EH (cell line): ENCODE results near the gene SCN2A.
A peak's percentile ranks its signal among the peaks of the same experiment; 100 is the strongest.

Source experiments
- DNase-seq: peaks from one replicate; pipeline ENCODE4 v3.0.0-alpha.2; 2015; ENCODE audit warnings: low read depth

The SCN2A gene

GRCh38 chr2:165239230-165239629, at the start of gene SCN2A:
SCN2A (plus strand) TSS chr2:165239414; CDS start chr2:165295824, 56,410 bp downstream.
- DNase-seq, result peak; percentile 51

GRCh38 chr2:165191096-165191728, 48.0 kb upstream of the SCN2A start:
- DNase-seq, result no peak

- DNase-seq, result no peak
Measured at GRCh38 chr2:165192729-165193128, 46.5 kb upstream of the SCN2A start.

- DNase-seq, result no peak
Measured at GRCh38 chr2:165193178-165193777, 45.9 kb upstream of the SCN2A start.

GRCh38 chr2:165196411-165196810, 42.8 kb upstream of the SCN2A start:
- DNase-seq, result no peak

GRCh38 chr2:165197346-165197745, 41.9 kb upstream of the SCN2A start:
- no peak for DNase-seq

- no peak for DNase-seq
Measured at GRCh38 chr2:165198181-165198580, 41.0 kb upstream of the SCN2A start.

GRCh38 chr2:165202239-165202638, 37.0 kb upstream of the SCN2A start:
- DNase-seq, result no peak

GRCh38 chr2:165203689-165204559, 35.3 kb upstream of the SCN2A start, which contains the start of gene SCN3A:
SCN3A (minus strand) TSS chr2:165204050; CDS start chr2:165176394, 27,656 bp downstream.
- peak; percentile 62 for DNase-seq

- DNase-seq, result no peak
Measured at GRCh38 chr2:165205865-165206264, 33.3 kb upstream of the SCN2A start.

GRCh38 chr2:165208094-165208493, 31.1 kb upstream of the SCN2A start:
- DNase-seq, result no peak

- no peak for DNase-seq
Measured at GRCh38 chr2:165214093-165214492, 25.1 kb upstream of the SCN2A start.

GRCh38 chr2:165219481-165219880, 19.7 kb upstream of the SCN2A start:
- peak; percentile 13 for DNase-seq

GRCh38 chr2:165224941-165225340, 14.3 kb upstream of the SCN2A start:
- DNase-seq, result no peak

GRCh38 chr2:165227571-165227970, 11.6 kb upstream of the SCN2A start:
- no peak for DNase-seq

GRCh38 chr2:165237056-165237455, 2.2 kb upstream of the SCN2A start:
- DNase-seq, result no peak

GRCh38 chr2:165238295-165238694, 919 bp upstream of the SCN2A start:
- peak; percentile 35 for DNase-seq

- DNase-seq, result no peak
Measured at GRCh38 chr2:165239856-165240515, 772 bp downstream of the SCN2A start.

GRCh38 chr2:165240916-165241315, 1.7 kb downstream of the SCN2A start:
- no peak for DNase-seq

- DNase-seq, result no peak
Measured at GRCh38 chr2:165245081-165245793, 6.0 kb downstream of the SCN2A start.

GRCh38 chr2:165248238-165248637, 9.0 kb downstream of the SCN2A start:
- no peak for DNase-seq

- DNase-seq, result no peak
Measured at GRCh38 chr2:165251366-165251765, 12.2 kb downstream of the SCN2A start.
